CD4-positive, alpha-beta T cell treated with Interleukin-15 for 1 hour (primary cell): ENCODE measurements around the gene SMTN.
A peak's percentile ranks its signal among the peaks of the same experiment; 100 is the strongest.

Experiments used
- DNase-seq: peaks from one replicate; pipeline ENCODE4 v3.0.0-alpha.2; 2020

The SMTN gene

DNA sequence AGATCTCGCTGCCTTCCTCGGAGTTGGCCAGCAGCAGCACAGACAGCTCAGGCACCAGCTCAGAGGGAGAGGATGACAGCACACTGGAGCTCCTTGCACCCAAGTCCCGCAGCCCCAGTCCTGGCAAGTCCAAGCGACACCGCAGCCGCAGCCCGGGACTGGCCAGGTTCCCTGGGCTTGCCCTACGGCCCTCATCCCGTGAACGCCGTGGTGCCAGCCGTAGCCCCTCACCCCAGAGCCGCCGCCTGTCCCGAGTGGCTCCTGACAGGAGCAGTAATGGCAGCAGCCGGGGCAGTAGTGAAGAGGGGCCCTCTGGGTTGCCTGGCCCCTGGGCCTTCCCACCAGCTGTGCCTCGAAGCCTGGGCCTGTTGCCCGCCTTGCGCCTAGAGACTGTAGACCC lies 52.8 kb downstream of the SMTN start:
- DNase-seq: no peak

- no peak for DNase-seq
Observed at GRCh38 chr22:31134688-31135087, 53.6 kb downstream of the SMTN start.

- no peak for DNase-seq
Observed at GRCh38 chr22:31135706-31136105, 54.6 kb downstream of the SMTN start.

- DNase-seq: no peak
Observed at GRCh38 chr22:31136155-31136554, 55.0 kb downstream of the SMTN start.

- DNase-seq: no peak
Observed at GRCh38 chr22:31136711-31137110, 55.6 kb downstream of the SMTN start.

- DNase-seq: no peak
Observed at GRCh38 chr22:31137721-31138120, 56.6 kb downstream of the SMTN start.

DNA sequence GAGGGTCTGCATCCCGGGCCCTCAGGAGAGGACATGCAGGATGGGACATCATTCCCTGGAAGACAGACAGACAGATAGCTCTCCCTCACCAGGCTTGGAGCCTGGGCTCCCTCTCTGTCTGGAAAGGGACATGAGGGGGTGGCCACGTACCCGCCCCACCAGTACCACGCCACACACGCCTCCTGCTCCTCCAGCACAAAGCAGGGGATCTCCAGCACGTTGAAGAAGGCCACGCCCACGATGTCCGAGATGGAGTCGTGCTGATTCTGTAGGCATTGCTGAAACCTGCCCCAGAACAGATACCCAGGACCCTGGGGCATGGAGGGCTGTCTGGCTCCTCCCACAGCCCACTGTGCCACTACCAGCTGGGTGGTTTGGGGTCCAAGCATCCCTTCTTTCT lies 57.0 kb downstream of the SMTN start:
- no peak for DNase-seq

GRCh38 chr22:31139066-31139465 lies 57.9 kb downstream of the SMTN start:
- DNase-seq: no peak

- DNase-seq: no peak
Observed at GRCh38 chr22:31139866-31140716, 59.0 kb downstream of the SMTN start, which contains the start of gene PLA2G3. PLA2G3 (minus strand) TSS chr22:31140508; CDS start chr22:31140354, 154 bp downstream.

- DNase-seq: no peak
Observed at GRCh38 chr22:31140746-31141145, 59.6 kb downstream of the SMTN start.

DNA sequence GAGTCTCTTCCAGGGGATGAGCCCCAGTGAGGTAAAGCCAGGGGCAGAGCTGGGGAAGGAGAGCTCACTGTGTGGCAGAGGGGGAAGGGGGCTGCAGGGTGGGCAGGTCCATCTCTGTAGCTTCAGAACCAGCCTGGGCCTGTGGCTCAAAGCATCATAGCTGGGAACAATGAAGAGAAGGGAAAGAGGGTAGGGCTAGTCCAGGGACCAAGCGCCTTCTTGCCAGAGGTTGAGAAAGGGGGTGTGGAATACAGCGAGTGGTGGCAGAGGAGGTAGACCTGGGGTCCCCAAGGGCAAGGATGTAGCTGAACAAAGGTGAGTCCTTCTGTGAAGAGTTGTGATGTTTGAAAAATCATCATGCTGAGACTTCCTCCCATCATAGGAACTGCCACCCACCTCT lies 60.4 kb downstream of the SMTN start:
- DNase-seq: no peak

DNA sequence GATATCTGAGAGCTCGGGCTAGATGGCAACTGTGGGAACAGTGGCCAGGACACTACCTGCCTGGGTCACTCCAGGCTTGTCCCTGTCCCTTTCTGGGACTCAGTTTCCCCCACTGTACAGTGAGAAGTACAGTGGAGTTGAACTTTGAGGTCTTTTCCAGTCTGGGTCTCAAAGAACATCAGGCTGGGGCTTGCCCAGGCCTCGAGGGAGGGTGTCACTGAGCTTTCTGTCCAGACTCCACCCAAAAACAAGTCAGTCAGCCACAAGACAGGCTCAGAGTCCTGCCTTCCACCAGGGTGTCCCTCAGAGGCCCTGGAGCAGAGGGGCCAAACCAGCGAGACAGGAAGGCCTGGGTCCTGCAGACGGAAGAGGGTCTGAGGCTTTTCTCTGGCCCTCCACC lies 61.2 kb downstream of the SMTN start:
- DNase-seq: no peak

DNA sequence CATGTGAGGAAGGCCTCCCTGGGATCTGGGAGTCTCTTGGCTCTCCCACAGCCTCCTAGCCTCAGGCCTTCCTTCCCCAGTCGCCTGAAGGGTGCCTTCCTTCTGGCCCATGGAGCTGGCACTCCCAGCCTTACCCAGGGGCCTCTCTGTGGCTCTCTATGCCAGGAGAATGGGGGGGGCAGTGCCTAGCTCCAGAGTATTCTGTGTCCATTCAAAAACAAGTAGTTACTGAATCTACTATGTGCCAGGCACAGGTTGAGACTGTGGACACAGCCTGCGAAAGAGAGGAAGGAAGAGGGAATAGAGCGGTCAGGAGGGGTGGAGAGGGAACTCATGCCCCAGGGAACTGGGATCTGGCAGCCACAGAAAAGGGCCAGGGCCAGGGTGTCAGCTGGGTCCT lies 61.9 kb downstream of the SMTN start:
- DNase-seq: no peak

GRCh38 chr22:31143537-31143936 lies 62.4 kb downstream of the SMTN start:
- DNase-seq: no peak

- DNase-seq: no peak
Observed at GRCh38 chr22:31144223-31144622, 63.1 kb downstream of the SMTN start.

GRCh38 chr22:31148488-31148887 lies 67.4 kb downstream of the SMTN start:
- no peak for DNase-seq

DNA sequence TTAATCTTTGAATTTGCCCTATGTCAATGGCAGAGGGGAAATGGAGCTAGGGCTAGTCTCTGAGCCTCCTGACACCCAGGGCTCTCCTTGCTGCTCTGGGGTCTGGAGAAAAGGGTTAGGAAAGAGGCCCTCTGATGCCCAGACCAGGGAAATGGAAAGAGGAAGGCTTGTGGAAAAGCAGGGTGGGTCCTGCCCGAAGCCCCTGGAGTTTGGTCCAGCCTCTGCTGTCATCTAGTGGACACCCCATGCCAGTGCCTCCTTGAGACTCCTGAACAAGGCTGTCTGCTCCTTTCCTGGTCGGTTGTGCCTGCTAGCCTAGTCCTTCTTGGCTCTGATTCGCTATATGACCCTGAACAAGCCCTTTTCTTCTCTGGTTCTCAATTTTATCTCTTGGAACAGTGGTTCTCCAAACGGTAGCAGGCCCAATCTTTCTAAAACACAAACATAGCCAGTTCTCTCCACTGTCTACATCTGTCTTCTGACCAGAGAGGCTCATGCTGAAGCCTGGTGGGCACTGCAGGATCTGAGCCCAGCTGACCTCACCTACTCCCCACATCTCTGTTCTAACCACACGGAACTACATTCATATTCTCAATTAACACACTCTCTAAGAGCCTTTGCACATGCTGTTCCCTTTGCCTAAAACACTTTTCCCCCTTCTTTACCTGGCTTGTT lies 68.0 kb downstream of the SMTN start:
- peak; percentile 43 for DNase-seq

GRCh38 chr22:31150615-31151014 lies 69.5 kb downstream of the SMTN start:
- no peak for DNase-seq

DNA sequence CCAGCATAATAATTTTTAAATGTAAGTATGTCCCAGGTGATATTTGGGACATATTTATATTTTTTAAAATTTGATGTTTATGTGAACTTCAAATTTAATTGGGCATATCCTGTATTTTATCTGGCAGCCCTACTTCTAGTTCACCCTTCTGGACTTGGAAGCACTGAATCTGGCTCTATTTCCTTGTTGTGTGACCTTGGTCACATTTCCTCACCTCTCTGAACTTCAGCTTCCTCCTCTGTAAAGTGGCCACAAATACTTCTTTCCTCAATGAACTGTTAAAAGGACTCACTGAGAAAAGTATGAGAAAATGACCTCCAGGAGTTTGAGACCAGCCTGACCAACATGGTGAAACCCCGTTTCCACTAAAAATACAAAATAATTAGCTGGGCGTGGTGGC lies 70.8 kb downstream of the SMTN start:
- DNase-seq: no peak

- DNase-seq: no peak
Observed at GRCh38 chr22:31153357-31153756, 72.2 kb downstream of the SMTN start.
